ENCODE measurements around the gene AMPD2. TPM values are rescaled to one million over a fixed set of nuclear protein-coding genes. Genes with fewer than 3 reads are reported as not detected.

AMPD2 gene
- total and polyA plus RNA-seq, 9 of the 15 experiments (the other 6 are each of a cell fraction or from before 2014, with no cell fraction given), result 2.0 to 77.7 (median 28.2) TPM

- no peak for TF ChIP-seq HDAC3 (IDR thresholded peaks at IDR 0.05; ENCODE audit: borderline replicate concordance, partially characterized antibody)
- TF ChIP-seq HMBOX1 (IDR thresholded peaks at IDR 0.05), result no peak
- TF ChIP-seq RCOR1 (IDR thresholded peaks at IDR 0.05; ENCODE audit: borderline replicate concordance in 1 of 2, low read depth in 2 of 2, low read length in 2 of 2), result peak; percentile 38 to 88; a peak in 2 of 4 replicates
- no peak for TF ChIP-seq ELF1 (tag; IDR thresholded peaks at IDR 0.05)
- TF ChIP-seq ERF (CRISPR knock-in tag; IDR thresholded peaks at IDR 0.05), result no peak
- TF ChIP-seq ZNF398 (CRISPR knock-in tag; IDR thresholded peaks at IDR 0.05), result no peak
- TF ChIP-seq ETV5 (CRISPR knock-in tag; IDR thresholded peaks at IDR 0.05; ENCODE audit: low read depth), result no peak
- TF ChIP-seq CTBP1 (IDR thresholded peaks at IDR 0.05; ENCODE audit: borderline replicate concordance), result 0 out of 2 replicates have a peak, but pooled peaks have one; percentile 43
- TF ChIP-seq MTA3 (IDR thresholded peaks at IDR 0.05; ENCODE audit: borderline replicate concordance), result peak; percentile 35; the same call in 1 of the 2 replicates
- TF ChIP-seq KLF6 (CRISPR knock-in tag; IDR thresholded peaks at IDR 0.05; ENCODE audit: borderline replicate concordance), result no peak
- TF ChIP-seq HNRNPLL (IDR thresholded peaks at IDR 0.05; ENCODE audit: low read depth, low read length, poor library complexity, severe bottlenecking), result no peak
- no peak for TF ChIP-seq CREB1 (IDR thresholded peaks at IDR 0.05)
- TF ChIP-seq CREB1 (CRISPR knock-in tag; IDR thresholded peaks at IDR 0.05), result no peak
- TF ChIP-seq HDAC1 (IDR thresholded peaks at IDR 0.05), result peak in 1 of 2 experiments; percentile 55; a peak in 1 of 4 replicates
- TF ChIP-seq SMAD3 (CRISPR knock-in tag; conservative IDR thresholded peaks at IDR 0.05), result no peak
- TF ChIP-seq PRMT5 (CRISPR knock-in tag; IDR thresholded peaks at IDR 0.05), result no peak
- no peak for TF ChIP-seq NUFIP1 (IDR thresholded peaks at IDR 0.05; ENCODE audit: partially characterized antibody)
- no peak for TF ChIP-seq UBTF (IDR thresholded peaks at IDR 0.05; ENCODE audit: borderline replicate concordance in 1 of 2, low read depth in 2 of 2, low read length in 2 of 2)
- TF ChIP-seq MAFF (IDR thresholded peaks at IDR 0.05; ENCODE audit: low read length), result peak; percentile 76
- TF ChIP-seq MTA2 (IDR thresholded peaks at IDR 0.05; ENCODE audit: low read depth), result no peak
- TF ChIP-seq ZNF316 (IDR thresholded peaks at IDR 0.05), result peak; percentile 66
- no peak for TF ChIP-seq POLR2G (IDR thresholded peaks at IDR 0.05; ENCODE audit: low read depth, low read length)
Observed at GRCh38 chr1:109636201-109636952, 16.7 kb downstream of the AMPD2 start (continued).
